Bronchial epithelial cell (primary cell): ENCODE measurements around the gene VSTM2L. TPM values are rescaled to one million over a fixed set of nuclear protein-coding genes. Genes with fewer than 3 reads are reported as not detected.
"Not testable (repeated sequence)": the region's sequence is repeated elsewhere in the genome, so short reads cannot be mapped to it uniquely, and the experiment has no call there.

Experiments
- DNase-seq: peaks from one replicate; pipeline ENCODE4 v3.0.0-alpha.2; 2010; ENCODE audit warnings: low read depth
- FAIRE-seq: peaks from 2 replicates; lab custom pipeline; 2011; peaks lifted over from hg19 to GRCh38; lab: Jason Lieb, UNC
- H3K27me3 ChIP-seq: 2 replicates; pipeline ENCODE4 v1.5.1; 2011; ENCODE audit warnings: low read length; ENCODE audit not compliant: control insufficient read depth, insufficient read depth
- H3K36me3 ChIP-seq: 2 replicates; pipeline ENCODE4 v1.5.1; 2011; ENCODE audit warnings: low read length; ENCODE audit not compliant: control insufficient read depth, insufficient read depth
- H3K4me3 ChIP-seq: 2 replicates; pipeline ENCODE4 v1.5.1; 2011; ENCODE audit warnings: mild to moderate bottlenecking, low read depth, low read length, control low read depth
- total RNA-seq: library from RNA; depleted of rRNA; stranded (reverse); fragments of >200 nt; gene quantifications from 2 replicates; pipeline ENCODE4 v1.2.1, GENCODE V29; 2014
- TF ChIP-seq, protein P1 (sequence below): IDR thresholded peaks from 2 replicates; pipeline ENCODE4 v1.5.1; 2011; ENCODE audit warnings: mild to moderate bottlenecking, moderate library complexity, low read length, control low read depth, inconsistent platforms; ENCODE audit not compliant: insufficient read depth, severe bottlenecking

The VSTM2L gene
- total RNA-seq, 1 donor from 2014 or later: 5.0 TPM

GRCh38 chr20:37954626-37955025 lies 51.7 kb downstream of the VSTM2L start:
- FAIRE-seq: no peak
- no peak for DNase-seq
- no peak overlapping the region for H3K4me3 ChIP-seq
- no peaks in the 10 kb centered on the region for H3K36me3 ChIP-seq
- TF ChIP-seq, protein P1, sequence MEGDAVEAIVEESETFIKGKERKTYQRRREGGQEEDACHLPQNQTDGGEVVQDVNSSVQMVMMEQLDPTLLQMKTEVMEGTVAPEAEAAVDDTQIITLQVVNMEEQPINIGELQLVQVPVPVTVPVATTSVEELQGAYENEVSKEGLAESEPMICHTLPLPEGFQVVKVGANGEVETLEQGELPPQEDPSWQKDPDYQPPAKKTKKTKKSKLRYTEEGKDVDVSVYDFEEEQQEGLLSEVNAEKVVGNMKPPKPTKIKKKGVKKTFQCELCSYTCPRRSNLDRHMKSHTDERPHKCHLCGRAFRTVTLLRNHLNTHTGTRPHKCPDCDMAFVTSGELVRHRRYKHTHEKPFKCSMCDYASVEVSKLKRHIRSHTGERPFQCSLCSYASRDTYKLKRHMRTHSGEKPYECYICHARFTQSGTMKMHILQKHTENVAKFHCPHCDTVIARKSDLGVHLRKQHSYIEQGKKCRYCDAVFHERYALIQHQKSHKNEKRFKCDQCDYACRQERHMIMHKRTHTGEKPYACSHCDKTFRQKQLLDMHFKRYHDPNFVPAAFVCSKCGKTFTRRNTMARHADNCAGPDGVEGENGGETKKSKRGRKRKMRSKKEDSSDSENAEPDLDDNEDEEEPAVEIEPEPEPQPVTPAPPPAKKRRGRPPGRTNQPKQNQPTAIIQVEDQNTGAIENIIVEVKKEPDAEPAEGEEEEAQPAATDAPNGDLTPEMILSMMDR: no peak
- no peaks in the 10 kb centered on the region for H3K27me3 ChIP-seq

DNA sequence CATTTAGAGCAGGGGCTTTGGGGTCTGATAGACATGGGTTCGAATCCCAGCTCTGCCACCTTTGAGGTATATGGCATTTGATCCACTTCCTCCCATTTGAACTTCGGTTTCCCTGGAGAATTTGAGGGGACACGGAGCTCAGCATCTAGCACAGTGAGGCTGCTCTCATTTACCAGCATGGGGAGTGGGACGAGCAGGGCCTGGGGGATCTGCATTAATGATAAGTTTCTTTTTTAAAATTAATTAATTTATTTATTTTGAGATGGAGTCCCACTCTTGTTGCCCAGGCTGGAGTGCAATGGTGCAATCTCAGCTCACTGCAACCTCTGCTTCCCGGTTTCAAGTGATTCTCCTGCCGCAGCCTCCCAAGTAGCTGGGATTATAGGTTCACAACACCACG lies 52.6 kb downstream of the VSTM2L start:
- no peak overlapping the region for H3K4me3 ChIP-seq
- FAIRE-seq: no peak
- no peaks in the 10 kb centered on the region for H3K27me3 ChIP-seq

GRCh38 chr20:37956107-37956585 lies 53.2 kb downstream of the VSTM2L start:
- DNase-seq (no peak), FAIRE-seq (no peak)
- Histone ChIP-seq H3K27me3 (no peaks in the 10 kb centered on the region), H3K36me3 (no peaks in the 10 kb centered on the region), H3K4me3 (no peak overlapping the region)
- TF ChIP-seq, protein P1: no peak

More for the DNA sequence above, 52.6 kb downstream of the VSTM2L start:
- TF ChIP-seq, protein P1: no peak
- DNase-seq: no peak
- H3K36me3 ChIP-seq: no peaks in the 10 kb centered on the region

- TF ChIP-seq, protein P1: no peak
- no peak for DNase-seq
- FAIRE-seq: no peak
Observed at GRCh38 chr20:37958856-37959520, 56.1 kb downstream of the VSTM2L start.

GRCh38 chr20:37961066-37961465 lies 58.1 kb downstream of the VSTM2L start:
- no peak for FAIRE-seq

More at GRCh38 chr20:37958856-37959520, 56.1 kb downstream of the VSTM2L start:
- H3K36me3 ChIP-seq: no peaks in the 10 kb centered on the region
- no peaks in the 10 kb centered on the region for H3K27me3 ChIP-seq
- H3K4me3 ChIP-seq: no peak overlapping the region

GRCh38 chr20:37963483-37963882 lies 60.6 kb downstream of the VSTM2L start:
- not testable (repeated sequence) for FAIRE-seq, H3K4me3 ChIP-seq, DNase-seq, H3K27me3 ChIP-seq, H3K36me3 ChIP-seq

More at GRCh38 chr20:37961066-37961465, 58.1 kb downstream of the VSTM2L start:
- Histone ChIP-seq H3K4me3 (no peak overlapping the region), H3K36me3 (no peaks in the 10 kb centered on the region), H3K27me3 (no peaks in the 10 kb centered on the region)
- TF ChIP-seq, protein P1: no peak
- DNase-seq: no peak
